NCI-H2081 (cell line): Measurements from ENCODE around the gene CHAF1A.
A peak's percentile ranks its signal among the peaks of the same experiment; 100 is the strongest.

Experiments used
- DNase-seq, 2 experiments: peaks; one replicate each; lab custom pipeline; 2025; lab: John Stamatoyannopoulos, UW

Gene CHAF1A, protein sequence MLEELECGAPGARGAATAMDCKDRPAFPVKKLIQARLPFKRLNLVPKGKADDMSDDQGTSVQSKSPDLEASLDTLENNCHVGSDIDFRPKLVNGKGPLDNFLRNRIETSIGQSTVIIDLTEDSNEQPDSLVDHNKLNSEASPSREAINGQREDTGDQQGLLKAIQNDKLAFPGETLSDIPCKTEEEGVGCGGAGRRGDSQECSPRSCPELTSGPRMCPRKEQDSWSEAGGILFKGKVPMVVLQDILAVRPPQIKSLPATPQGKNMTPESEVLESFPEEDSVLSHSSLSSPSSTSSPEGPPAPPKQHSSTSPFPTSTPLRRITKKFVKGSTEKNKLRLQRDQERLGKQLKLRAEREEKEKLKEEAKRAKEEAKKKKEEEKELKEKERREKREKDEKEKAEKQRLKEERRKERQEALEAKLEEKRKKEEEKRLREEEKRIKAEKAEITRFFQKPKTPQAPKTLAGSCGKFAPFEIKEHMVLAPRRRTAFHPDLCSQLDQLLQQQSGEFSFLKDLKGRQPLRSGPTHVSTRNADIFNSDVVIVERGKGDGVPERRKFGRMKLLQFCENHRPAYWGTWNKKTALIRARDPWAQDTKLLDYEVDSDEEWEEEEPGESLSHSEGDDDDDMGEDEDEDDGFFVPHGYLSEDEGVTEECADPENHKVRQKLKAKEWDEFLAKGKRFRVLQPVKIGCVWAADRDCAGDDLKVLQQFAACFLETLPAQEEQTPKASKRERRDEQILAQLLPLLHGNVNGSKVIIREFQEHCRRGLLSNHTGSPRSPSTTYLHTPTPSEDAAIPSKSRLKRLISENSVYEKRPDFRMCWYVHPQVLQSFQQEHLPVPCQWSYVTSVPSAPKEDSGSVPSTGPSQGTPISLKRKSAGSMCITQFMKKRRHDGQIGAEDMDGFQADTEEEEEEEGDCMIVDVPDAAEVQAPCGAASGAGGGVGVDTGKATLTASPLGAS

DNA sequence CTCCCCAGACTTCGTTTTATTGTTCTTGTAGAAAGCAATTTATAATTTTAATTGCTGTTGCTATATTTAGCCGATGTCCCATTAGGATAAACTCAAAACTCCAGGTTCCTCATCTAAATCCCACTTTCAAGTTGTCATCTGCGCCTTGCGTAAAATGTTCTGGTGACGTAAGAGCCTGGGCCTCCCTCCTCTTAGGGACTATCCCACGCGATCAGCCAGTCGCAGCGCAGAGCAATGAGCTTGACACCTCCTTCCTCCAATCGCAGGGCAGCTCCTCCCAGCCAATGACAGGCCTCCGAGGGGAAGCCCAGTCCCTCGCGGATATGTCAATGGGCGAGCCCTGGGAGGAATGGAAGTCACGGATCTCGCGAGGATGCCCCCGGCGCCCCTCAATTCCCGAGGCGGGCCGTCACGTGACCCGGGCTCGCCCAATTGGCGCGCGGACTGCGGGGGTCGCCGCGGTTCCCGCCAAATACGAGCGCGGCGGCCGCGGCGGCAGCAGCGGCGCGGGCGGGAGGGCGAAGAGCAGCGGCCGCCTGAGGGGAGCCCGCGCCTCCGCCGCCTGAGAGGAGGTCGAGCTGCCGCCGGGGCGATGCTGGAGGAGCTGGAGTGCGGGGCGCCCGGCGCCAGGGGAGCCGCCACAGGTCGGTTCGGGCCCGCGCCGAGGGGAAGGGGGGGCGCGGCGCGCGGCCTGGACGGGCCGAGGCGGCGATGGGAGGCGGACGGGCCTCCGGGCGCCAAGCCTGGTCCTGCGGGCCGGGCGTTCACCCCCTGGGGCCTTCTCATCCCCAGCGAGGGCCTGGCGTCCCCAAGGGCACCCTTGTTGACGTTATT lies at the start of gene CHAF1A:
Gene CHAF1A (plus strand): TSS at position 470 of the 834 bp plus-strand sequence. CDS start 123 bp downstream, at position 593.
- DNase-seq = peak; percentile 99

DNA sequence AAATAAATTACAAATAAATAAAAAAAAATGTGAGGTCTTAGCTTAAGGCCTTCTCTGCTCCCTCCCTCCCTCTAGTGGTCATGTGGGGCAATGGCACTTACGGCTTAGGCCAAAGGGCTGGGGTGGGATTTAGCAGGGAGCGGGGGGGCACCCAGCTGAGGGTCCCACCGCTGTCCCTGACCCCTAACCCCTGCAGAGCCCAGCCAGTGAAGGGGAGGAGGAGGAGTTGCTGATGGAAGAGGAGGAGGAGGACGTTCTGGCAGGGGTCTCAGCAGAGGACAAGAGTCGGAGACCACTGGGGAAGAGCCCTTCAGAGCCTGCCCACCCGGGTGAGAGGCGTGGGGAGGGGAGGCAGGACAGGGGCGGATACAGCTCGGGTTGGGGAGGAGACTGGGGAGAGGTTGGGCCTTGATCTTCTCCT lies 49.7 kb upstream of the CHAF1A start:
- DNase-seq = peak in 1 of 2 experiments; percentile 18

DNA sequence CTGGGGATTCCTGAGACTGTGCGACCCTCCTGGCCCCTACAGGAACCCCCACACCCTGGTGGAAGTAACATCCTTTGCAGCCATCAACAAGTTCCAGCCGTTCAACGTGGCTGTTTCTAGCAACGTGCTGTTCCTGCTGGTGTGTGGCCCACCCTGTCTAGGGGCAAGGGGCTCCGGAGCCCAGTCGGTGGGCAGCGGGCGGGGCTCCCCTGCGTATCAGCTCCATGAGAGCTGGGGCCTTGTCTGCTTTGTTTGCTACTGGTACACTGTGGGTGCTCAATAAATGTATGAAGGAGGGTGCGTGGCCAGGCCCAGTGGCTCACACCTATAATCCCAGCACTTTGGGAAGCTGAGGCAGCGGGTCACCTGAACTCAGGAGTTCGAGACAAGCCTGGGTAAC lies 48.2 kb upstream of the CHAF1A start:
- DNase-seq = no peak

DNA sequence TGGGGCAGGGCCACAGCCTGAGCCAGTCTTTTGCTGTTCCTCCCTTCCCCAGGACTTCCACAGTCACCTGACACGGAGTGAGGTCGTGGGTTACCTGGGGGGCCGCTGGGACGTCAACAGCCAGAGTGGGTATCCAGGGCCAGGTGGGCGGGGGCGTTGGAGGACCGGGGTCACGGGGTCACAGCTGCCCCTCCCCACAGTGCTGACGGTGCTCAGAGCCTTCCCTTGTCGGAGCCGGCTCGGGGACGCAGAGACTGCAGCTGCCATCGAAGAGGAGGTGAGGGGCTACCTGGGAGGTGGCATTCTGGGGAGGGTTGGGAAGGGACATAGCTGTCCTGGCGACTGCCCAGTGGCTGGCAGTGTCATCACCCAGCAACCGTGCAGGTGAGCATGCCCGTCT lies 47.5 kb upstream of the CHAF1A start:
- no peak for DNase-seq

DNA sequence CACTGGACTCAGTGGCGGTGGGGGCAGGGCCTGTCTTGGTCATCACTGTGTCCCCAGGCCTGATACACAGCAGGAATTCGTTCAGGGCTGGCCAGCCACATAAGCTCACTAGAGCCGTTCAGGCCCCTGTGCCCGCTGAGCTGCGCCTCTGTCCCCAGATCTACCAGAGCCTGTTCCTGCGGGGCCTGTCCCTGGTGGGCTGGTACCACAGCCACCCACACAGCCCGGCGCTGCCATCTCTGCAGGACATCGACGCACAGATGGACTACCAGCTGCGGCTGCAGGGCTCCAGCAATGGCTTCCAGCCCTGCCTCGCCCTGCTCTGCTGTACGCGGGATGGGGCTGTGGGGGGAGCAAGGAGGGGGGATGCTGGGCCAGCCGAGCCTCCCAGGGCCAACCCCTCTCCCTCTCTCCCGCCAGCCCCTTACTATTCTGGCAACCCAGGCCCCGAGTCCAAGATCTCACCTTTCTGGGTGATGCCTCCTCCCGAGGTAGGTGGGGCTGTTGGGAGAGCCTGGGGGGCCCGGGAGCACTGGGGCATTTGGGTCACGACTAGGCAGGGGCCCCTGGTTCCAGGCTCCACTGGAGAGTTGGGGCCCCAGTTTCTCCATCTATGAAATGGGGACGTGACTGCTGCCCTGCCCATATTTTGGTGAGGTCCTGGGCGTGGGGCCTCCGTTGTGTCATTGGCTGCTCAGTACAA lies 45.2 kb upstream of the CHAF1A start:
- DNase-seq = no peak

DNA sequence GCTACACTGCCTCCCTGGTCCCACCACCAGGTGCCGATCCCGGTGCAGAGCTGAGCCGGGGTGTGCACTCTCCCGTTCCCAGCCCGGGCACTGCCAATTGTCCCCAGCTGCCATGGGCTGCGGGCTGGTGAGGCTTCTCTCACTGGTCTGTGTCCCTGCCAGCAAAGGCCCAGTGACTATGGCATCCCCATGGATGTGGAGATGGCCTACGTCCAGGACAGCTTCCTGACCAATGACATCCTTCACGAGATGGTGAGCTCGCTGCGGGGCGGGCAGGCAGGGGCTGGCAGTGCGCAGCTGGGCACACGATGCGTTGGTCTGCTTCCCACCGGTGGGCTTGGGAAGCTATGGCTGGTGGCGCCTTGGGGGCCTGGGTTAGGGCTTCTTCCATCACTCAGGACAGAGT lies 44.5 kb upstream of the CHAF1A start:
- no peak for DNase-seq

DNA sequence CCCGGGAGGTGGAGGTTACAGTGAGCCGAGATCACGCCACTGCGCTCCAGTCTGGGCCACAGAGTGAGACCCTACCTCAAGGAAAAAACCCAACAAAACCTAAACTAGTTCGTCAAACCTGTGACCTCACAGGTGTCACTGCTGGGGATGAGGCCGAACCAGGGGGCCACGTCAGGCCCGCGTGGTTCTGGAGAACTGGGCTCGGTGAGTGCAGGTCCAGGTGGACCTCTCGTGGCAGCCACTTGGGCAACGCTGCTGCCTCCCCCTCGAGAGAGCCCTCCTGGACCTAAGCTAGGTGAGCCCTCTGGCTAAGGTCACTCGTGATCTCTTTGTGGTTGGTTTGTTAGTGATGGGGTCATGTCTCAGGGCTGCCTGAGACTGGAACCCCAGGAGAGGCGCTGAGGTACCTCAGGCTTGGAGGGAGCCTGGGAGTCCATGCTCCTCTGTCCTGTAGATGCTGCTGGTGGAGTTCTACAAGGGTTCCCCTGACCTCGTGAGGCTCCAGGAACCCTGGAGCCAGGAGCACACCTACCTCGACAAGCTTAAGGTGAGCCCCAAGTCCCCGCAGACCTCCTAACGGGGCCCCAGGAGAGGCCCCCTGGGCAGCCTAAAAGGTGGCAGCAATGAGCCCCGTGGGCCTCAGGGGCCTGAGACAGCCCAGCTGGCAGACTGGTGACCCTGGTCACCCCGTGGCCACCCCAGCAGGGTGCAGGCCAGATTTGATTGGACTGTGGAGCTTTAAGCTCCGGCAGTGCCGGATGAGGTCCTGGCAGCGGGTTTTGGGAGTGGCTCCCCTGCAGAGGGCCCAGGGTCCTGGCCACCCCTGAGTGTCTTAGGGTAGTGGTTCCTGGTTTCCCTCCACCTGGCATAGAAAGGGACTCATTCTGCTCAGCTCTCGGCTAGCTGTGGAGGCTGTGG lies 43.5 kb upstream of the CHAF1A start:
- no peak for DNase-seq

DNA sequence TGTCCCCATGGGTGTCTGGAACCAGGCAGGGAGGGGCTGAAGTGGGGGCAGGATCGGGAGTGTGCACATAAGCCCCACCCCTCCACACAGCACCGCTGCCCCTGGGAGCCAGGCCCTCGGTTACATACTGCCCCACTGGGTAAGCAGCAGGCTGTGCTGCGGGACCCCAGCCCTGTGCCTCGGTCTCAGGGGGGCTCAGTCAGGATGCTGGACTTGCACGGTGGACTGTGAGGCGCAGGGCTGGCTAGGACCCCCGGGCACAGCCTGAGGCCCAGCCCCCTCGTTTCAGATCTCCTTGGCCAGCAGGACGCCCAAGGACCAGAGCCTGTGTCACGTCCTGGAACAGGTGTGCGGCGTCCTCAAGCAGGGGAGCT lies 42.8 kb upstream of the CHAF1A start:
- DNase-seq = no peak

DNA sequence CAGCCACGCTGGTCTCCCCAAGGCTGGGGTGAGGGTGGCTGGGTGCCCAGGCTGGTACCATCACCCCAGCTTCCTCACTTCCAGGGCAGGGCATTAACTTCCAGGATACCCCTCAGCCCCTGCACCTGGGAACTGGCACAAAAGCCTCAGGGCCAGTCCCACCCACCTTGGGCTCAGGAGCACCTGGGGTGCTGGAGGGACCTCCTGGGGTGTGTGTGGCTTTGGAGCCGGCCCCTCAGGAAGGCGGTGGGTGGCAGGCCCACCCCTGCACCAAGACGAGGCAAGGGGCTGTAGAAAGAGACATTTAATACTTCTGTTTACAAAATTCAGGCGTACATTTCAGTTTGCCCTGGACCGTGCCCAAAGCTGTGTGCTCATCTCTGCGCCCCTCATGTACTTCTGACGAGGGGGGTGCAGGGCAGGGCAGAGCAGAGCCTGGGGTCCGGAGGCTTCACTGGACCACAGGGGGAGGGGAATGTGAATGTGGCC lies 42.3 kb upstream of the CHAF1A start:
- no peak for DNase-seq

DNA sequence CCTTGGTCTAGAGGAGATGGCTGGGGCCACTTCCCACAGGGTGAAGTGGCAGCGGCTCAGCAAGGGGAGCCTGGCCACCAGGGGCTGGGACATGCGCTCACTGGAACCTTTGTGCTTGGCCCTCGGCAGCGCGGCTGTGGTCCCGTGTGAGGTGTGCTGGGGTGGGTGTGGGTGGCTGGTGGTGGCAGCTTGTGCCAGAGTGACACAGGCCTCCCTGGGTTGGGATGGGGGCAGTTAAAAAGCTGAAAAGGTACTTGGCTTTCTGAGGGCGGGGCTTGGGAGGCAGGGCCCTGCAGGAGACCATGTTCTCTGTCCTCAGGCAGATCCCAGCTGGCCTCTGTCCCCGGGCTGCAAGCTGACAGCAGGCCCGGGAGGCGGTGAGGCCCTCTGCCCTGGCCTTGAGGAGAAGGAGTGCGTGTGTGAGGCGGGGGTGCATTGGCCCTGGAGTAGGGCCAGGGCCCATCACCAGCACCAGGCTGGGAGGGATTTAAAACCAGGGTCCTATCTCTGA lies 41.7 kb upstream of the CHAF1A start:
- no peak for DNase-seq

DNA sequence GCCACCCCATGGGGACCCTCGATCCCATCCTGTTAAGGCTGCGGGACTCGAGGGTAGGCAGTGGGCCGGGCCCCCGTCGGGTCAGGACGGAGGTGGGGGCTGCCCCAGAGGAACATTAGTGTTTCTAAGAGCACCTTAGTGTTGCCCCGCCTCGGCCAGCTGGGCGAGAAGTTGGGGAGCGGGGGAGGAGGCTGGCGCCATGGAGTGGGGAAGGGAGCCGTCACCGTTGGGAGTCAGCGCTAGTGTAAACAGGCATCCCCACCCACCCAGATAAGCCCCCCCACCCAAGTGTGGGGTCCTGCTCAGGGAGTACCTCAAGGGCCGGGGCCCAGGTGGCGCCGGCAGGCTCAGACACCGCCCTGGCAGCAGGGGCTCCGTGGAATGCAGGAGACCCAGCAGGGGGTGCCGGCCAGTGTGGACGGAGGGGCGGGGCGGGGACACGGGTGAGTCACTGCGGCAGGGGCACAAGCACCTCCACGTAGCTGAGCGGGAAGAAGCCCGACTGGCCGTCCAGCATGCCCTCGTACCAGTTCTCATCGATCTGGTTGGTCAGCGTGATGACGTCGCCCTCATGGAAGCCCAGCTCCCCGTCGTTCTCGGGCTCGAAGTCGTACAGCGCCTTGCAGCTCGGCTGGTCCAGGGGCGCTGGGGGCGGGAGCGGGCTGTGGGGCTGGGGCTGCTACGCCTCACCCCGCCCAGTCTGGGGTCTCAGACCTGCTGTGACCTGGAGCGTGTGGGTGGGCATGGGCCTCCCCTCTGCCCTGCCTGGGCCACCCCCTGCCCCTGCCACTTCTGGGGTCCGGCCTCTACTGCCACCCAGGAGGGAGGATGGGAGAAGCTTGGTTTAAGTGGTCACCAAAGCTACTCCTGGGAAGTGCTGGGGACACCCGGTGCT lies 41.0 kb upstream of the CHAF1A start:
- DNase-seq = no peak

DNA sequence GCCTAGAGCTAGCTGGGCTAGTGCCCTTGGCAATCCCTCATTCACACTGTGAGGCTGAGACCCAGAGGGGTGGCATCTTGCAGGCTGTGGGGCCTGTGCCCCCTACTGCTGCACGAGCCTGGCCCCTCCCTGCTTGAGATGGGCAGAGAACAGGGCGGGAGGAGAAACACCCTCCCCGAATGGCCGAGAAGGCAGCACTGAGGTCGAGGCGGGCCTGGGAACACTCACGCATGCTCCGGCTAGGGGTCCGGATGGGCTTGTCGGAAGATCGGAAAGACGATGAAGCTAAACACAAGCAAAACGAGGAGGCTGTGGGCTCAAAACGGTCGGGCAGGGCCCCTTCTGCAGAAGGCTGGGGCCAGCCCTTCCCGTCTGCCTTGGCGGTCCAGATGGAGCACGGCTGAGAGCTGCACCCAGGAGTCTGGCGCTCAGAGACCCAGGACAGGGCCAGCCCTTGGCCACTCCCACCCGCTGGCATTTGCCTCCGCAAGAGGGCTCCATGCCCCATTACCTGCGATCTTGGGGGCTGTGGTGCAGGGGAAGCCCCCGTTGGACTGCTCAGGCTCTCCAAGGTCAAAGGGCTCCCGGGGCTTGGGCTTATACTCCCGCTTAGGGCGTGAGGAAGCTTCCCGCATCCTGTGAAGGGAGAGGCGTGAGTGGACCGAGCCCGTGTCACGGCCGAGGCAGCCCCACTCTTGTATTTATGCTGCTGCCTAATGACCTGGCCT lies 40.2 kb upstream of the CHAF1A start:
- no peak for DNase-seq

DNA sequence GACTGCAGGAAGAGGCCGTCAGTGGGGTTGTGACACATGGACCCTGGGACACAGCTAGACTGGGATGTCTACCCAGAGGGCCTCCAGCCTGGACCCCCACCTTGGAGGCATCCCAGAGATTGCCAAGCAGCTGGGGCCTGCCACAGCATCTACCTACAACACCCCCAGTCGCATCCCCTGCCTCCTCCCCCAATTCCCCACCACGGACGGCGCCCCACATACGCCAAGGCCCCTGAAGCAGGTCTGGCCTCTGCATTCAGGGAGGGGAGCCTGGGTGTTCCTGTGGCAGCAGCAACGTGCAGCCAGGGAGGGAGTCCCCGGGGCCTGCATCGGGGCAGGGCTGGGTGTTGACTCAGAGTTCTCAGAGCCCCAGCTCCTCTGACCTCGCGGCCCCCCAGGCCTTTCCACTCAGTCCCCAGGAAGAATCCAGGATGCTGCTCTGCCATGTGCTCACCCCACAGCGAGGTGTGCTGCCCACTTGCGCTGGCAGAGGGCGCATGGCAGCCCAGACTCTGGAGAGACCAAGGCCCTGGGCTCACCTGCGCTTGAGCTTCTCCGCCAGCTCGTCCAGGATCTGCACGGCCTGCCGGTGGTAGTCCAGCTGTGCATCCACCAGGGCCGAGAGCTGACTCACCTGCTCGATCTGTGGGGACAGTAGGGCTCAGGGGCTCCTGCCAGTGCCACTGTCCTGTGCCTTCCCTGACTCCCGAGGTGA lies 39.5 kb upstream of the CHAF1A start:
- DNase-seq = no peak

DNA sequence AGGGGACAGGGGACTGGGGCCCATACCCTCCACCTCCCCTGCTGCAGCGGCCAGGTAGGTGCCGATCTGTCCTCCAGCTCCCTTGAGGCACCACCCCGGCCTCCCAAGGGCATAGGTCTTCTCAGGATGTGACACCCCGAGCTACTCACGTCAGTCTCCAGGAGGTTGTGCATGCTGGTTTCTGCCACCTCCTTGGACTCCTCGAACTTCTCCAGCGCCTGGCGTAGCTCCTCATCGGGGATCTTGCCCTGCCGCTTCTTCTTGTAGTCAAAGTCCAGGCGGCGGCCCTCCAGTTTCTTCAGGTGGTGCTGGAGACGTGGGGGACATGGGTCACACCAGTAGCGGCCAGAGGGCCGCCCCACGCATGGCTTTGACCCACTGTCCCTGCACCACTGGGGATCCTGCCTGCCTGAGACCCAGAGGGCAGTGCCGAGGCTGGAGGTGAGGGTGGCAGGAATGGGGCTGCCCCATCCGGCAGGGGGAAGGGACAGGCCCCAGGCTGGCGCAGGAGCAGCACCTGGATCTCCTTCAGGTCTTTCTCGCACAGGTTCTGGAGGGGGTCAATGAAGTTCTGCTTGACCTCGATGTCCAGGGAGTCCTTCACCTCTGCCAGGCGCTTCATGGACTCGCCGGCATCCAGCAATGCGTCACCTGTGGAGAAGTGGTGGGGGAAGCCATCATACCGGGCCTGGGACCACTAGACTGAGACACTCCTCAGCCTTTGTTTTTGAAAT lies 38.7 kb upstream of the CHAF1A start:
- DNase-seq = no peak

DNA sequence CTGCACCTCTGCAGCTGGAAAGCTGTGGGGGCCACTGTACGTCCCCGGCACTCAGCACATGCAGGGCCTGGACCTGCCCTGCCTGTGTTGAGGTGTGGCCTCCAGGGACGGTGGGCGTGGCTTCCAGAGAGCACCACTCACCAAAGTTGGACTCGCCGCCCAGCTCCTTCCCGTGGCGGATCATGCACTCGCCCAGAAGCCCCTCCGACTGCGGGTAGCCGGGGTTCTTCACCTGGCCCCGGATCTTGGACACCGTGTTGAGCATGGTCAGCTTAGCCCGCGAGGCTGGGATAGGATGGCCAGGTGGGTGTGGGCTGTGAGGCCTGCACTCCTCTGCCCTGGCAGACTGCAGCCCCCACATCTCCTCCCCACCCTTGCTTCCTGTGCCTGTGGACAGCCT lies 37.1 kb upstream of the CHAF1A start:
- no peak for DNase-seq

DNA sequence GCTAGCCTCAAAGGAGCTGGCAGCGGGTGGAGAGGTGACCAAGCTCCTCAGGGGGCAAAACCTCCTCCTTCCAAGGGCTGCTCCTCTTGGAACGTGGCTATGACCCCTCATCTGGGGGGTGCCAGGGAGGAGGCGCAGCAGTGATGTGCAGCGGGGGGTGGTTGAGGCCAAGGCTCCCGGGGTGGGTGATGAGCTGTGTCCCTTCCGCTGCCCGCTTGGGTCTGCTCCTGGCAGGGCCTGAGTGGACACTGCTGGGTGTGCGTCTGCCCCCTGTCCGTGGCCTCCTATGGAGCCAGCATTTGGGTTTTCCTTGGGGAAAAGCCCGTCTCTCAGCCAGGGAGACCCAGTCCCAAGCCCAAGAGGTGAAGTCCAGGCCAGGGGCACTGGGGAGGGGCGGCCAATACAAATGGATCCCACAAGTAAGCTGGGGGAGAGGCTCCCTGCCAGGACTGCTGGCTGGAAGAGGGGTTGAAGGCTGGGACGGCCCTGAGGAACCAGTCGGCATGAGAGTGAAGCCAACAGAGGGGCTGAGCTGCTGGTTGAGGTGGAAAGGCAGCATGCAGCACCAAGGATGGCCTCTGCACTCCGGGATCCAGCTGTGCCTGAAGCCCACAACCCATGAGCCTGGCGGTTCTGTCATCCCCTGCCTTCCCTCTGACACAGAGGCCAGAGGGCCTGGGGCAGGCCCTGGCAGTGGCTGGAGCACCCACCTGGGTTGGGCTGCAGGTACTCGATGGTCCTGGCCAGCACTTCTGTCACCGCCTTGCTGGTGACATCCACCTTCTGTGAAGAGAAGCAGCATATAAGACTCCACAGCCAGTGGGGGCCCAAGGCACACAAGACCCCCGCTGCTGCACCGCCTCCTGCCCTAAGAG lies 36.4 kb upstream of the CHAF1A start:
- no peak for DNase-seq
